ENCODE results near the gene PIAS2. TPM values are rescaled to one million over a fixed set of nuclear protein-coding genes. Genes with fewer than 3 reads are reported as not detected.

PIAS2 gene
- total RNA-seq, 1 experiment from 2014 or later, result 30.6 TPM

- TF ChIP-seq TCF7L2 (IDR thresholded peaks at IDR 0.05; ENCODE audit: low read depth, low read length) (no peak), POLR2AphosphoS5 (IDR thresholded peaks at IDR 0.05; ENCODE audit: low read depth, low read length) (no peak), SIN3A (IDR thresholded peaks at IDR 0.05; ENCODE audit: borderline replicate concordance, insufficient read depth, low read depth, low read length) (no peak)
- TF ChIP-seq, protein P1, sequence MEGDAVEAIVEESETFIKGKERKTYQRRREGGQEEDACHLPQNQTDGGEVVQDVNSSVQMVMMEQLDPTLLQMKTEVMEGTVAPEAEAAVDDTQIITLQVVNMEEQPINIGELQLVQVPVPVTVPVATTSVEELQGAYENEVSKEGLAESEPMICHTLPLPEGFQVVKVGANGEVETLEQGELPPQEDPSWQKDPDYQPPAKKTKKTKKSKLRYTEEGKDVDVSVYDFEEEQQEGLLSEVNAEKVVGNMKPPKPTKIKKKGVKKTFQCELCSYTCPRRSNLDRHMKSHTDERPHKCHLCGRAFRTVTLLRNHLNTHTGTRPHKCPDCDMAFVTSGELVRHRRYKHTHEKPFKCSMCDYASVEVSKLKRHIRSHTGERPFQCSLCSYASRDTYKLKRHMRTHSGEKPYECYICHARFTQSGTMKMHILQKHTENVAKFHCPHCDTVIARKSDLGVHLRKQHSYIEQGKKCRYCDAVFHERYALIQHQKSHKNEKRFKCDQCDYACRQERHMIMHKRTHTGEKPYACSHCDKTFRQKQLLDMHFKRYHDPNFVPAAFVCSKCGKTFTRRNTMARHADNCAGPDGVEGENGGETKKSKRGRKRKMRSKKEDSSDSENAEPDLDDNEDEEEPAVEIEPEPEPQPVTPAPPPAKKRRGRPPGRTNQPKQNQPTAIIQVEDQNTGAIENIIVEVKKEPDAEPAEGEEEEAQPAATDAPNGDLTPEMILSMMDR (IDR thresholded peaks at IDR 0.05), result no peak
- TF ChIP-seq, protein P2, sequence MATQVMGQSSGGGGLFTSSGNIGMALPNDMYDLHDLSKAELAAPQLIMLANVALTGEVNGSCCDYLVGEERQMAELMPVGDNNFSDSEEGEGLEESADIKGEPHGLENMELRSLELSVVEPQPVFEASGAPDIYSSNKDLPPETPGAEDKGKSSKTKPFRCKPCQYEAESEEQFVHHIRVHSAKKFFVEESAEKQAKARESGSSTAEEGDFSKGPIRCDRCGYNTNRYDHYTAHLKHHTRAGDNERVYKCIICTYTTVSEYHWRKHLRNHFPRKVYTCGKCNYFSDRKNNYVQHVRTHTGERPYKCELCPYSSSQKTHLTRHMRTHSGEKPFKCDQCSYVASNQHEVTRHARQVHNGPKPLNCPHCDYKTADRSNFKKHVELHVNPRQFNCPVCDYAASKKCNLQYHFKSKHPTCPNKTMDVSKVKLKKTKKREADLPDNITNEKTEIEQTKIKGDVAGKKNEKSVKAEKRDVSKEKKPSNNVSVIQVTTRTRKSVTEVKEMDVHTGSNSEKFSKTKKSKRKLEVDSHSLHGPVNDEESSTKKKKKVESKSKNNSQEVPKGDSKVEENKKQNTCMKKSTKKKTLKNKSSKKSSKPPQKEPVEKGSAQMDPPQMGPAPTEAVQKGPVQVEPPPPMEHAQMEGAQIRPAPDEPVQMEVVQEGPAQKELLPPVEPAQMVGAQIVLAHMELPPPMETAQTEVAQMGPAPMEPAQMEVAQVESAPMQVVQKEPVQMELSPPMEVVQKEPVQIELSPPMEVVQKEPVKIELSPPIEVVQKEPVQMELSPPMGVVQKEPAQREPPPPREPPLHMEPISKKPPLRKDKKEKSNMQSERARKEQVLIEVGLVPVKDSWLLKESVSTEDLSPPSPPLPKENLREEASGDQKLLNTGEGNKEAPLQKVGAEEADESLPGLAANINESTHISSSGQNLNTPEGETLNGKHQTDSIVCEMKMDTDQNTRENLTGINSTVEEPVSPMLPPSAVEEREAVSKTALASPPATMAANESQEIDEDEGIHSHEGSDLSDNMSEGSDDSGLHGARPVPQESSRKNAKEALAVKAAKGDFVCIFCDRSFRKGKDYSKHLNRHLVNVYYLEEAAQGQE (IDR thresholded peaks at IDR 0.05; ENCODE audit: insufficient read depth in 1 of 2, low read depth in 2 of 2, low read length in 1 of 2), result no peak
- no TSS peak for BruUV-seq (replicated peaks)
- no peak for DNase-seq (ENCODE audit: low read depth, low spot score)
- Histone ChIP-seq H3K4me1 (ENCODE audit: control insufficient read depth, insufficient read depth, low read length) (no peaks in the 10 kb centered on the region), H3K27ac (ENCODE audit: low read length) (no peak overlapping the region), H3K4me3 (ENCODE audit: low read depth in 2 of 2, low read length in 2 of 2) (no peak overlapping the region), H3K27me3 (ENCODE audit: control insufficient read depth, insufficient read depth, low read length) (no peaks in the 10 kb centered on the region), H3K9me3 (ENCODE audit: control insufficient read depth, insufficient read depth, low read depth, low read length) (no peaks in the 10 kb centered on the region), H3K36me3 (ENCODE audit: control insufficient read depth, insufficient read depth, low read length) (no peaks in the 10 kb centered on the region)
- in situ Hi-C loops (cut with HindIII; ENCODE audit: low pct_unique_long_range_greater_than_20kb, low sequenced_read_pairs), result no loop called here
- CTCF ChIA-PET, result no interaction called here
- POLR2A ChIA-PET, result interaction anchor here (0.7 kb wide), 1 partner anchor 23 kb away, joined by 3 read pairs; no protein-coding TSS in a partner anchor
- intact Hi-C loops (cut with micrococcal nuclease; ENCODE audit: unreplicated experiment), result no loop called here
- no peak for ATAC-seq
Measured at GRCh38 chr18:46815661-46816060, 101.6 kb downstream of the PIAS2 start.

- no peak for TF ChIP-seq TCF7L2 (IDR thresholded peaks at IDR 0.05; ENCODE audit: low read depth, low read length)
- TF ChIP-seq, protein P2 (IDR thresholded peaks at IDR 0.05; ENCODE audit: insufficient read depth in 1 of 2, low read depth in 2 of 2, low read length in 1 of 2), result no peak
- no peak for TF ChIP-seq SIN3A (IDR thresholded peaks at IDR 0.05; ENCODE audit: borderline replicate concordance, insufficient read depth, low read depth, low read length)
- TF ChIP-seq, protein P1 (IDR thresholded peaks at IDR 0.05), result no peak
- no peak for TF ChIP-seq POLR2AphosphoS5 (IDR thresholded peaks at IDR 0.05; ENCODE audit: low read depth, low read length)
- Histone ChIP-seq H3K36me3 (ENCODE audit: control insufficient read depth, insufficient read depth, low read length) (no peaks in the 10 kb centered on the region), H3K4me3 (ENCODE audit: low read depth in 2 of 2, low read length in 2 of 2) (no peak overlapping the region), H3K27me3 (ENCODE audit: control insufficient read depth, insufficient read depth, low read length) (no peaks in the 10 kb centered on the region), H3K4me1 (ENCODE audit: control insufficient read depth, insufficient read depth, low read length) (no peaks in the 10 kb centered on the region), H3K9me3 (ENCODE audit: control insufficient read depth, insufficient read depth, low read depth, low read length) (no peaks in the 10 kb centered on the region), H3K27ac (ENCODE audit: low read length) (no peak overlapping the region)
- intact Hi-C loops (cut with micrococcal nuclease; ENCODE audit: unreplicated experiment), result no loop called here
- BruUV-seq (replicated peaks), result no TSS peak
- POLR2A ChIA-PET, result interaction anchor here (0.7 kb wide), 1 partner anchor 260 kb away, joined by 3 read pairs; no protein-coding TSS in a partner anchor
- ATAC-seq (no peak), DNase-seq (ENCODE audit: low read depth, low spot score) (no peak)
- in situ Hi-C loops (cut with HindIII; ENCODE audit: low pct_unique_long_range_greater_than_20kb, low sequenced_read_pairs), result no loop called here
- CTCF ChIA-PET, result no interaction called here
Measured at GRCh38 chr18:46814399-46814798, 102.9 kb downstream of the PIAS2 start.
